MM.1S (cell line): ENCODE measurements around the gene JADE2.

Source experiments
- DNase-seq: peaks from one replicate; pipeline ENCODE4 v3.0.0-alpha.2; 2015
- H2AFZ ChIP-seq: fragments of 300-600 bp; sonication (generic); 2 replicates; pipeline ENCODE4 v1.6.0; 2016; ENCODE audit warnings: antibody characterized with exemption, low read length
- H3F3A ChIP-seq: fragments of 300-600 bp; sonication (generic); 2 replicates; pipeline ENCODE4 v1.6.1; 2016; ENCODE audit warnings: mild to moderate bottlenecking, antibody characterized with exemption, low read length, moderate library complexity, mixed read lengths; ENCODE audit not compliant: insufficient read depth
- H3K27ac ChIP-seq: fragments of 300-600 bp; sonication (generic); 2 replicates; pipeline ENCODE4 v1.5.1; 2016; ENCODE audit warnings: mild to moderate bottlenecking, low read length
- H3K27me3 ChIP-seq: fragments of 300-600 bp; sonication (generic); replicated peaks from 2 replicates; pipeline ENCODE4 v1.6.0; 2016; ENCODE audit warnings: low read length; ENCODE audit not compliant: insufficient read depth
- H3K36me3 ChIP-seq: fragments of 300-600 bp; sonication (generic); replicated peaks from 2 replicates; pipeline ENCODE4 v1.6.1; 2016; ENCODE audit warnings: mild to moderate bottlenecking, low read length, mixed read lengths; ENCODE audit not compliant: insufficient read depth
- H3K4me1 ChIP-seq: fragments of 300-600 bp; sonication (generic); 2 replicates; pipeline ENCODE4 v1.6.1; 2016; ENCODE audit warnings: low read length, mixed read lengths
- H3K4me2 ChIP-seq: fragments of 300-600 bp; sonication (generic); 2 replicates; pipeline ENCODE4 v1.6.0; 2016; ENCODE audit warnings: low read depth, low read length
- H3K4me3 ChIP-seq: fragments of 300-600 bp; sonication (generic); 2 replicates; pipeline ENCODE4 v1.5.1; 2016; ENCODE audit warnings: low read length, mixed read lengths
- H3K79me2 ChIP-seq: fragments of 300-600 bp; sonication (generic); 2 replicates; pipeline ENCODE4 v1.6.1; 2016; ENCODE audit warnings: mixed run types, low read length, mixed read lengths
- H3K9ac ChIP-seq: fragments of 300-600 bp; sonication (generic); 2 replicates; pipeline ENCODE4 v1.6.1; 2016; ENCODE audit warnings: low read length, mixed read lengths
- H3K9me2 ChIP-seq: fragments of 300-600 bp; sonication (generic); replicated peaks from 2 replicates; pipeline ENCODE4 v1.6.1; 2016; ENCODE audit warnings: mild to moderate bottlenecking, low read length, mixed read lengths; ENCODE audit not compliant: insufficient read depth
- H3K9me3 ChIP-seq: fragments of 300-600 bp; sonication (generic); replicated peaks from 2 replicates; pipeline ENCODE4 v1.6.1; 2016; ENCODE audit warnings: mild to moderate bottlenecking, low read length, mixed read lengths; ENCODE audit not compliant: insufficient read depth
- H4K20me1 ChIP-seq: fragments of 300-600 bp; sonication (generic); 2 replicates; pipeline ENCODE4 v1.6.1; 2016; ENCODE audit warnings: mild to moderate bottlenecking, low read length, moderate library complexity, mixed read lengths; ENCODE audit not compliant: insufficient read depth
- EZH2 ChIP-seq: fragments of 300-600 bp; sonication (generic); optimal IDR thresholded peaks from 2 replicates; pipeline ENCODE3; 2017; ENCODE audit warnings: low read depth, mild to moderate bottlenecking, antibody characterized with exemption, low read length, mixed read lengths
- EZH2phosphoT487 ChIP-seq: fragments of 300-600 bp; sonication (generic); IDR thresholded peaks from 2 replicates; pipeline ENCODE4 v1.6.1; 2018; ENCODE audit warnings: antibody characterized with exemption, low read length
- TF ChIP-seq, protein P1 (sequence below): fragments of 300-600 bp; sonication (generic); IDR thresholded peaks from 2 replicates; pipeline ENCODE4 v1.5.1; 2016; ENCODE audit warnings: antibody characterized with exemption, low read length, mixed read lengths

JADE2 gene

DNA sequence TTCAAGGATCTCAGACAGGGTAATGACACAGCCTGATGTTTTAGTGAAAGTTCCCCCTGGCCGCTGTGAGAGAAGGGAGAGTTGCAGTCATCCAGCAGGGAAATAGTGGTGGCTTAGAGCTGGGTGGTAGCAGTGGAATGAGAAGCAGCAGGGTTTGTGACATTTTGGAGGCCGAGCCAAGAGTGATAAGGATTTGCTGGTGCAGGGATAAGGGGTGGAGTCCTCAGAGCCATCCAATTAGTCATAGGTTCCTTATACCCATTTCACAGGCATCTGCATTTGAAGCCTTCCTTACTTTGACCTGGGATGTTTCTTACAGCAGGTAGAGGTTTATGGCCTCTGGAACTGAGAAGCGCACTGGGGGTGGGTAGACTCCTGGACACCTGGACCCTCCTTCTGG lies 12.8 kb downstream of the JADE2 start:
- Histone ChIP-seq H3K79me2 (peaks cover 6% of the 10 kb centered on the region; the same call in 1 of the 2 replicates), H3K27ac (no peak overlapping the region), H3K27me3 (no peaks in the 10 kb centered on the region), H3K36me3 (no peaks in the 10 kb centered on the region), H3K9me3 (no peaks in the 10 kb centered on the region), H3K9me2 (no peaks in the 10 kb centered on the region), H3F3A (no peaks in the 10 kb centered on the region), H4K20me1 (no peaks in the 10 kb centered on the region), H3K9ac (no peak overlapping the region), H2AFZ (no peak overlapping the region), H3K4me2 (no peak overlapping the region), H3K4me1 (no peaks in the 10 kb centered on the region), H3K4me3 (no peak overlapping the region)
- TF ChIP-seq EZH2phosphoT487 (no peak), EZH2 (no peak)
- TF ChIP-seq, protein P1, sequence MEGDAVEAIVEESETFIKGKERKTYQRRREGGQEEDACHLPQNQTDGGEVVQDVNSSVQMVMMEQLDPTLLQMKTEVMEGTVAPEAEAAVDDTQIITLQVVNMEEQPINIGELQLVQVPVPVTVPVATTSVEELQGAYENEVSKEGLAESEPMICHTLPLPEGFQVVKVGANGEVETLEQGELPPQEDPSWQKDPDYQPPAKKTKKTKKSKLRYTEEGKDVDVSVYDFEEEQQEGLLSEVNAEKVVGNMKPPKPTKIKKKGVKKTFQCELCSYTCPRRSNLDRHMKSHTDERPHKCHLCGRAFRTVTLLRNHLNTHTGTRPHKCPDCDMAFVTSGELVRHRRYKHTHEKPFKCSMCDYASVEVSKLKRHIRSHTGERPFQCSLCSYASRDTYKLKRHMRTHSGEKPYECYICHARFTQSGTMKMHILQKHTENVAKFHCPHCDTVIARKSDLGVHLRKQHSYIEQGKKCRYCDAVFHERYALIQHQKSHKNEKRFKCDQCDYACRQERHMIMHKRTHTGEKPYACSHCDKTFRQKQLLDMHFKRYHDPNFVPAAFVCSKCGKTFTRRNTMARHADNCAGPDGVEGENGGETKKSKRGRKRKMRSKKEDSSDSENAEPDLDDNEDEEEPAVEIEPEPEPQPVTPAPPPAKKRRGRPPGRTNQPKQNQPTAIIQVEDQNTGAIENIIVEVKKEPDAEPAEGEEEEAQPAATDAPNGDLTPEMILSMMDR: no peak
- no peak for DNase-seq

DNA sequence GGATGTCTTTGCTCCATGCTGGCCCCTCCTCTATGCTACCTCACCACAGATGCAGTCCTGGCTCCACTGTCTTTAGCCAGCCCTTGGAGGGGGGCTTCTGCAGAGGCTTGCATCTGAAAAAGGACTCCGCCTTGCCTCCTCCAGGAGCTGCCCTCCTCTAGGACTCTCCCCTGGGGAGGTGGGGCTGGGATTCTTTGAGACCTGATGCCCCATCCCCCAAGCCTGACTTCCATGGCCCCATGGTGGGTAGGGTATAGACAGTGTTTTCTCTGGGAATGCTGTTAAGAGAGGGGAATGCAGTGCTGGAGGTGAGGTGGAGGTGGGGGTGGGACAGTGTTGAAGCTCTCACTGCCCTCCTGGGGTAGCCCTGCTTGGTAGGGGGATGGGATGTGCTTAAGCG lies 14.3 kb downstream of the JADE2 start:
- no peaks in the 10 kb centered on the region for H3K4me1 ChIP-seq

DNA sequence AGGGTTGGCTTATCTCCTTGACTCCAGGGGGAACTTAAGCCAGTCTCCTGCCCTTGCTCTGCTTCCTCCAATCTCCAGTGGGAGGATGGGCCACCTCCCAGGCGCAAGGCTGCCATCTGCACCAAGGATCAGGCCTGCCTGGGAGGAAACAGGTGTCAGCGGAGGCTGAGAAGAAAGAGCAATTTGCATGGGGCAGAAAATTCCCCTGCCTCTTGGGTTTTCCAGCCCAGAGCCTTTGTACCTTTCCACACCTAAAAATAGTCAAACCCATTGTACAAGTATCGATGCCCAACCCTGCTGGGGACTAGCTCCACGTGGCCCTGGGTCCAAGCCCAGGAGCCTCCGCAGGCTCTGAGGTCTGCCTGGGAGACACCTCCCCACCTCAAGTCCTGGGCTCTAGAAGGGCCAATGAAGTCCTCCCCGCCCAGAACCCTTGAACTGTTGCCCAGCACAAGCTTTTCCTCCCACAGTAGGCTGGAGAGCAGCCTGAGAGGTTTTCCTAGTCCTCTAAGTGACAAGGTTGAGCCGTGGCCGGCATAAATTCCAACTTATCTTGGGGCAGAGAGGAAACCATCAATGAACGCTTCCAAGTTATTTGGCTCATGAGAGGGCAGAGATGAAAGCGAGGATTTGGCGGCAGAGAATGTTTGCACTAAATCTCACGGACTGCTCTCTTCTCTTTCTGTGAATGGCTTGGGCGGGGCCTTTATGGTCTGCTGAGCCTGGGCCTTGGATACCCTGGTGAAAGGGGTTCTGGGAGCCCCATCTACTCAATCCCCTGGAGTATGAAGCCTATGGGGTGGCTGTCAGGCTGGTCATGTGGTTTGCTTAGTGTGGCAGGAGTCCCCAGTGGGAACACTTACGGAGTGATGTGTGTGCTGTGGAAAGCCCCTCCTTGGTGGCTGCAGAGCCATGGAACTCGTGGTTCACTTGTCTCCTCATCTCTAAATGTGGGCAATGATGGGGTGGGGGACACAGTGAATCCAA lies 15.6 kb downstream of the JADE2 start:
- Histone ChIP-seq H3K9me2 (no peaks in the 10 kb centered on the region), H3F3A (no peaks in the 10 kb centered on the region), H3K79me2 (no peaks in the 10 kb centered on the region), H3K4me3 (no peak overlapping the region), H3K4me2 (no peak overlapping the region), H3K4me1 (no peaks in the 10 kb centered on the region), H3K27me3 (no peaks in the 10 kb centered on the region), H3K9ac (no peak overlapping the region), H3K27ac (no peak overlapping the region), H4K20me1 (no peaks in the 10 kb centered on the region), H2AFZ (no peak overlapping the region), H3K36me3 (no peaks in the 10 kb centered on the region), H3K9me3 (no peaks in the 10 kb centered on the region)
- no peak for TF ChIP-seq EZH2
- no peak for TF ChIP-seq EZH2phosphoT487
- TF ChIP-seq, protein P1: no peak
- no peak for DNase-seq

More for the DNA sequence above, 14.3 kb downstream of the JADE2 start:
- H3K27me3 ChIP-seq: no peaks in the 10 kb centered on the region
- no peak overlapping the region for H3K9ac ChIP-seq
- no peak for TF ChIP-seq EZH2phosphoT487
- TF ChIP-seq, protein P1: no peak
- no peak for TF ChIP-seq EZH2
- DNase-seq: no peak
- no peaks in the 10 kb centered on the region for H3K36me3 ChIP-seq
- H3K79me2 ChIP-seq: peaks cover 2% of the 10 kb centered on the region; the same call in 1 of the 2 replicates
- no peak overlapping the region for H3K4me3 ChIP-seq
- H3K27ac ChIP-seq: no peak overlapping the region
- H3K4me2 ChIP-seq: no peak overlapping the region
- H3K9me2 ChIP-seq: no peaks in the 10 kb centered on the region
- no peaks in the 10 kb centered on the region for H3F3A ChIP-seq
- H2AFZ ChIP-seq: no peak overlapping the region
- no peaks in the 10 kb centered on the region for H3K9me3 ChIP-seq
- H4K20me1 ChIP-seq: no peaks in the 10 kb centered on the region
